HG02885 (cell line): ENCODE data around the gene AUNIP.

ENCODE experiments used
- ATAC-seq: cut with Tn5 transposase; IDR thresholded peaks from one replicate; pipeline ENCODE4 v1.9.1; 2021; ENCODE audit warnings: mild to moderate bottlenecking; ENCODE audit not compliant: unreplicated experiment, poor library complexity

AUNIP gene, protein sequence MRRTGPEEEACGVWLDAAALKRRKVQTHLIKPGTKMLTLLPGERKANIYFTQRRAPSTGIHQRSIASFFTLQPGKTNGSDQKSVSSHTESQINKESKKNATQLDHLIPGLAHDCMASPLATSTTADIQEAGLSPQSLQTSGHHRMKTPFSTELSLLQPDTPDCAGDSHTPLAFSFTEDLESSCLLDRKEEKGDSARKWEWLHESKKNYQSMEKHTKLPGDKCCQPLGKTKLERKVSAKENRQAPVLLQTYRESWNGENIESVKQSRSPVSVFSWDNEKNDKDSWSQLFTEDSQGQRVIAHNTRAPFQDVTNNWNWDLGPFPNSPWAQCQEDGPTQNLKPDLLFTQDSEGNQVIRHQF

DNA sequence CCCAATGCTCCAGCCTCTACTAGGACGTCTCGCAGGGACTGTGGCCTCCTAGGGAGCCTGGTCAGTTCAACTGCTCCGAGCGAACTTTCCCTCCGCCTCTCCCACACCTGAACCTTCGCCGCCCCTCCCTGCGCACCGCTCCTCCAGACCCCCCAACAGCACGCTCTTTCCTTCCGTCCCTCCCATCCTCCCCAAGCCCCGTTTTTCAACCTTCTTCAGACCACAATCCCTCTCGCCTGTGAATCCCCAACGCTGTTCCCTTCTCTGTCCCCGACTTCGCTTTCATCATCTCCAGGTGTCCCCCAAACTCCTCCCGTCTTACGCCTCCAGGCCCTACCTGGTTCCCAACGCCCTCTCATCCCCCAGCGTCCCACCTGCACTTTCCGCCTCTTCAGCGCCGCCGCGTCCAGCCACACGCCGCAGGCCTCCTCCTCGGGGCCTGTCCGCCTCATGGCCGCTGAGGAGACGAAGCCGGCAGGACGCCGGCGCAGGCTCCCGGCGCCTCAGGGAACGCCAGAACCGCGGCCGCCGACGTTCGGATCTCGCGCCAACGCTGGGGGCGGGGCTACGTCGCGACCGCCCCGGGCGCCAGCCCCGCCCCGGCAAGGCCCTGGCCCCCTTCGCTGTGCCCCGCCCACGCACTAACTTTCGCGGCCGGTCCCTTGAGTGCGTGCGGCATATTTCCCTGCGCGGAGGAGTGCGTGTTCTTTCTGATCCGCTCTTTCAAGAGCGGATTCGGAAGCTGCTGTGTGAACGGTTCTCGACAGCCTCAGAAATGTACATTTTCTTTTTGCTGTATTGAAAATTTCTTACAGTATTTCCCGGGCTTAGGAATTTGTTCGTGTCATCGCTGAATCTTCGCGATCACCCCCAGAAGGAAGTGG is at the start of gene AUNIP:
Gene AUNIP, minus strand, starts transcription at position 552 of the 884 bp plus-strand sequence. Its CDS starts 100 bp downstream, at position 452.
- peak; percentile 90 for ATAC-seq

DNA sequence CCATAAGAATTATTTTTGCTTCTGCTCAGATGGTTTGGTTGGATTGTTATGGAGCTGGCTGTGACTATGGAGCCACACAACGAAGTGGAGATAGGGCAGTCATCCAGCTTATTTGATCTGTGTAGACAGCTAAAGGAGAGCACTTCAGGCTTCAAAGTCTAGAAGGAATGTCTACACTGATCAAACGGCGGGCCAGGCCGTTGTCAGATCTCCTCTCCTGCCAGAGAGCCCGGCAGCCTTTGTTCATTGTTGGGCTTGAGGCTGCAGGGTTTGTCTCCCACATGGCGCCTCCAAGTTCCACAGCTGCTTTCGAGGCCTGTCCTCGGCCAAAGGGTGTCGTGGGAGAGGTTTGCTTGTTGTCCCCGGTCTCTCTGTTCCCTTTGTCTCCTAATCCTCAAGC is 49.8 kb upstream of the AUNIP start:
- no peak for ATAC-seq

DNA sequence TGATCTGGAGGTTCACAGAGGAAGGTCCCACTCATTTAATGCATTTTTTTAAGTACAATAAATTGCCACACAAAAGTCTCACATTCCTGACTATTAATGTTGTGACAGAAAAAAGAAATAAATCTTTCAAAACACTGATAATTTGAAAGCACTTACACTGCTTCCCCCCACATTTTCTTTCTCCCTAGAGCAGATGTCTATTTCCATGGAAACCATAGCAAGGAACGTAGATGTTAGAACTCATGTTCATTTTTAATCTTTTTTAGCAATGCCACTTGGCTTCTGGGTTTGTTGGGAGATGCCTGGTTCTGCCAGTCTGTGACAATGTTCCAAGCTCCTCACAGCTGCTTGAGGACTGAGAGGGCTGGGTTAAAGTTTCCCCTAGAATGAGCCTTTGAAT is 48.9 kb upstream of the AUNIP start:
- ATAC-seq, result no peak

DNA sequence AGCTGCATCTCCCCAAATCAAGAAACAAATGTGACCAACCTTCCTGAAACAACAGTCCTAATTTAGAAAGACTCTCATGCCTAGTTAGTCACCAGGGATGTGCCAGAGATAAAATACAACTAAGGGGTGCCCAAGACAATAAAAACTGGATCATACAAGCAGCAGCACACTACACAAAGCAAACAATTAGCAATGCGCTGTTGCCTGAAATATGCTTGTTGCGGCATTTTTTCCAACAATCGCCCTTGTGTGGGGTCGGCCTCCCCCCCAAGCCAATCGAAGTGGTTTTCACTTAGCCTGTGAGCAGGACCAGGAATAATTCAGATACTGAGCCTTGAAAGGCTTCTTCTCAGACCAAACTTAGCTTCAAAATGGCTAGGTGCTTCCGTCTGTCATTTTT is 48.3 kb upstream of the AUNIP start:
- ATAC-seq, result no peak

DNA sequence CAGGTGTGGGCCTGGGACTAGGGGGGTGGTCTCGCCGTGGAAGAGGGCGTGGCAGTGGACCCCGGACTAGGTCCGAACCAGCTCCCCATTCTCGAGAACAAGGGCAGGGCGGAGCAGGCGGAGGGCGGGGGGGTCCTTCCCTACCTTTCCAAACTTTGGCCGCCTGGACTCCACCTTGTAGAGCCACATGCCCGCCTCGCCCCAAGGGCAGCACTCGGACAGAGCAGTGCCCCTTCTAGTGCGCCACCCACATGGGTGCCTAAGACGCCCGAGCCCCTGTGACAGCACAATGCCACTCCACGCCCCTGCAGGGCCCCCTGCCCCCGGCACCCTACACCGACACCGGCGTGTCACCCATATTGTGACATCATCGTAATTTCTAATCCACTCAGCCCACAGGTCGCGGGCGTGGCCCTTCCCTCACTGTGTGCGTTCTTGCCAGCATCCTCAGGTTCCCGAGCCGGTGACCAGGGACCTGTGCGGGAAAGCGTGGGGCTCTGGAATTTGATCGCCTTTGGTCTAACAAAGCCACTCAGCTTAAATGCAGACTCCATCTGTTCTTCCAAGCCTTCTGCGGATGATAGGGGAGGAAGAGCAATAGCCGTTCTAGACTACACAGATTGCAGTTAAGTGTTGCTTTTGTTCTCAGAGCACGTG is 47.5 kb upstream of the AUNIP start:
- no peak for ATAC-seq

DNA sequence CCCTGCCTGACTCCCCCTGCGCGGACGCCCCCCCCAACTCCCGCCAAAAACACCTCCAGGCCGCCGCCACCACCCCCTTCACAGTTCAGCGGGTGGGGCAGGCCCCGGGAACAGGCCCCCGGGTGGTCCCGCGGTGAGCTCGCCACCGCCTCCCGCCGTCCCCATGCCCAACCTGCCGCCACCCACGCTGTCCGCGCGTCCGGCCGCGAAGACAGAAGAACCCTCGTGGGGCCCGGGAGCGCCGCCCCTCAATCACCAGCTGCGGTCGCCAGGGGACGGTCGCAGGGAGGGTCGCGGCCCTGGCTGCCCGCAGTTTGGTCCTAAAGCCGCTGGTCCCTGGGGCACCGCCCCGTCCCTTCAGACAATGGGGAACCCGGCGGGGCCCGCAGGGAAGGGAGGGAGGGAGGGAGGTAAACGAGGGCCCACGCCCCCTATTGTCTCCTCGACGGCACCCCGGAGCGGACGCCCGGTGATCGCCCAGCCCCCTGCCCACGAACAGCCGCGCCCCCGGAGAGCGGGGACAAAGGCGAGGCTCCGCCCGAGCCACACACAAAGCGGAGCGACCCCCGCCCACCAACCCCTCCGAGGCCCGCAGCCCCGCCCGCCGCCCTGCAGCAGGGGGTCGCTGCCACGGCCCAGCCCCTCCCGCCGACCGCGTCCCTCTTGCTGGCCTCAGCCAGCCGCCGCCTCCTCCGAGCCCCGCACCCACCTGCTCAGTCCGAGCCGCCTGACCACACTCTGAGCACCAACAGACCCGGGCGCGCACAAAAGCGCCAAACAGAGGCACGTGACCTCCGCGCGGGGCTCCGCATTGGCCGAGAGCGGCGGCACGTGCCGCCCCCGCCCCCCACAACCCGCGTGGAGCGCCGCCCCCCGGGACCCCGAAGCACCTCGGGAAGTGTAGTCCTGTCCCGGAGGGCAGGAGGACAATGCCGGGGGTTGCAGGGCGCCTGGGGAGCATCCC is 46.7 kb upstream of the AUNIP start, which contains the start of gene STMN1:
Gene STMN1, minus strand, starts transcription at position 740 of the 964 bp plus-strand sequence. CDS start 1,743 bp downstream, outside the sequence.
- peak; percentile 69 for ATAC-seq

DNA sequence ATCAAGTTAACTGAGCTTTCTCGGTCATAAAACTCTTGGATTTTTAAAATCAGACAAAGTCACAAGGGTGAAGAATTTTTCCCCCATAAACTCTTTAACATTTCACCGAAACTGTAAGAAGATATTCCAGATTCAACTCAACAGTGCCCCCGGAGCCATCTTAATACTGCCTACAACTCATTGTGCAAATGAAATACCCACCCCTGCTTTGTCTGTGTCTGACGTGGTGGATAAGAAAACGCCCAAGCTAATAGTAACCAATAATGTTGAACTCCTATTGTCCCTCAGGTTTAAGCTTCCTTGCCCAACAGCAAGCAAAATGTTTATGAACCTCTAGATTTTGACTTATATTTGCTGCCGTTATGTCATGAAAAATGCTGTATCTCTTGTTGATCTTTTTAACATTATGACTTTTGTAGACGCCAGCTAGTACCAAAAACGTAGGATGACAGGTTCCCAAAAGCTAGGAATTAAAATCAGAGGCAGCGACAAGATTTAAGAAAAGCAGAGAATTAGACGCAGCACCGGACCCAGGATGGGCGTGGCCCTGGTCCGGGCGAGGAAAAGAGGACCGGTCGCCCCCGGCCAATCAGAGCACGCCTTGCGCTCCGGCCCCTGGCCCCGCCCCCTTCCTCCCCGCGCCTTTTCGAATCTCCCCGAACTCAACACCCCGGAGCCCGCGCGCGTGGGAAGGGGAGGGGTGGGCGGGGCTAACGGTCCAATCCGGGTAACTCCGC is 45.9 kb upstream of the AUNIP start:
- peak; percentile 85 for ATAC-seq

DNA sequence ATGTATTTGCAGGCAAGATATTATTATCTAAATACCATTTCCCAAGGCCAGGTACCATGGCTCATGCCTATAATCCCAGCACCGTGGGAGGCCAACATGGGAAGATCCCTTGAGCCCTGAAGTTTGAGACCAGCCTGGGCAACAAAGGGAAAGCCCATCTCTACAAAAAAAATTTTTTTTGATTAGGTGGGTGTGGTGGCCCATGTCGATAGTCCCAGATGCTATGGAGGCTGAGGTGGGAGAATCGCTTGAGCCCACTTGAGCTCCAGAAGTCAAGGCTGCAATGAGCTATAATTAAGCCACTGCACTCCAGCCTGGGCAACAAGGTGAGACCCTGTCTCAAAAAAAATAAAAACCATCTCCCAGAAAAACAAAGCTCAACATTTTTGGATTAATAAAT is 44.7 kb upstream of the AUNIP start:
- ATAC-seq, result no peak

DNA sequence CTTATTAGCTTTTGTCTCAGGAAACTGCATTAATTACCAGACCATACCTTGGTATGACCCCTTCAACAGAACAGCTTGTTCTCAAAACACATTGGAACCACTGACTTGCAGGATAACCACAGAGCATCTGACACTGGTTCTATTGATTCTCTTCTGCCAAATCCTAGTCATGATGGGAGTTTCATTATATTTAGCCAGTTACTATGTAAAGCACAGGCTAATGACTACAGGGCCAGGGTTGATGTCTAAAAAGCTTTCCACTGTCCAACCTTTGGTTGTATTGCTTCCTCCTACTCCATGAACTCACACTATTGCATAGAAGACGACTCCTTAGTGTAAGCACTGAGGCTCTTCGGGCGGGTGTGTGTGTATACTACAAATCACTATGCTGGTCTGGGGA is 43.2 kb upstream of the AUNIP start:
- no peak for ATAC-seq

DNA sequence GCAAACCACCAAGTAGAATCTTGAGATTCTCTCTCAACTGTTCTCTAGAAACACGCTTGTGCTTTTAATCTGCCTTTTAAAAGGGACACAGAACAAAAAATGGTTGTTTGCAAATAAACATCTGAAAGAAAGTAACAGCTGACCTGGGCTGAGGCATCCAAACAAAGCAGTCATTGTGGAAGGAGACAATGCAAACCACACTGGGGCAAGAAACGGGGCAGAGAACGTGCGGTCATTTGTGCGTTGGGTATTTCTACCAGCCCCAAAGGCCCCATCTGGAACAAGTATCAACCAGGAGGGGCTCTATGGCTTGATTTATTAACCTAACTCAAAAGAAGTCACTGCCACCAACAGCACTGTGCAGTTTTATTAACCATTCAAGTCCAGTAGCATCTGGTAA is 41.0 kb upstream of the AUNIP start:
- no peak for ATAC-seq

DNA sequence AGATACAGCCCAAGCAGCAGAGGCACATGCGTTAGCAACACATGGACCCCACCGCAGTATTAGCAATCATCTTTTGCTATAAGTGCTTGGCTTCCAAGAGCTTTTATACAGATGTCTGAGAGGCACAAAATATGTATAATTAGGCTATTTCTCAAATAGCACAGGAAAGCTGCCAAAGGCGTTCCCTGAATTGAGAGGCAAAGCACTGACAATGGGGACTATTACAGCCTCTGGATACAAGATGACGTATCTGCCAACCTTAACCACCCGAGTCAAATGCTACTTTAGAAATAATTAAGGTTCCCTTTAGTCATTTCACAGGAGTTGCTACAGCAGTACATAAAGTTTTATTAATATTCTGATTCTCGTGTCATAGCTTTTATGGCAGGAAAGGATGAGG is 40.5 kb upstream of the AUNIP start:
- ATAC-seq, result no peak

DNA sequence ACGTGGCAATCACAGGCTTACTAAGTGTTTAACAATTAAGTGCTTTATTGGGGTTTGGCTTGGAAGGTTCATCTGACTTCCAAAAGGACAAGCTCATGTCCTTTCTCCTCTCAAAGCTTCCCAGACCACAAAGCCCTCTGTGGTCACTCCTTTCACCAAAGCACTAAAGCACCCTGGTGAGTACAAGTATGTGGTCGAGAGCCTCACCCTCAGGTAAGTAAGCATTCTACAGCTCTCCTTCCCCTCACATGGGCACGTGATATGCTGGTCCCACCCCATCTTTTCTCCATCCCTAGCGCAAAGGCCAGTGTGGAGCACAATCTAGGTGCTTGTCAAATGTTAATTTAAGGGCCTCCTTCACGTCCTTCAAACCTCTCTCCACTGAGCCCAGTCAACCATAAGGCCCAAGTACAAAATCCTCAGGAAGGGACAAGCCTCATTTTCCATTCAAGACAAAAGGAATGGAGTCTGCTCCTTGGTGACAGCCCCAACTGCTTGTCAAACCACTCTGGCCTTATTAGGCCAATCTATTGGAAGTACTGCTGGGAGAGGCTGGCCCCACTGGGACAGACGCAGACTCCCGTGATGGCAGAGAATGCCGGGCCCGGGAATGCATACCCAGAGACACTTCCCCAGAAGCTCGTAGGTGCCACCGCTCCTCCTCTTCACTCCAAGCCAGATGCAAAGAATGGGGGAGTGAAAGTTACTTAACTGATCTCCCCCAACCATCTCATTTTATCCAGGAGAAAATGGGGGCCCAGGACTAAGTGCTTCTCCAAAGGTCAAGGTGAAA is 39.2 kb upstream of the AUNIP start:
- no peak for ATAC-seq

DNA sequence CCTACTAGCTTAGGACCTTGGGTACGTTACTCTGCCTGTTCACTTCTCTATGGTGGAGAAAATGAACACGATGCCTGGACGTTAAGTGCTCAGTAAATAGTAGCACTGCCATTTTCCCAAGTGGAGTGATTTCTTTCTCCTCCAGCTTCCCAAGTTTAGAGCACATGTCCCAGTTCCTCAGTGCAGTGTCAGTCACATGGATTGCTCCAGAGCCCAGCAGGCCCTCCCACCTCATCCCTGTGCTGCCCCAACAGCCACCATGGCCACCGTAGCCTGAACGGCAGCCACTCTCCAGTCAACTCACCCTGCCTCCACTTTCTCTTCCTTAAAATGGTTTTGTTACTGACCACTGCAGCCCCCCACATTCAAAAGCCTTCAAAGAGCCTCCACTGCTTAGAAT is 38.5 kb upstream of the AUNIP start:
- ATAC-seq, result no peak

DNA sequence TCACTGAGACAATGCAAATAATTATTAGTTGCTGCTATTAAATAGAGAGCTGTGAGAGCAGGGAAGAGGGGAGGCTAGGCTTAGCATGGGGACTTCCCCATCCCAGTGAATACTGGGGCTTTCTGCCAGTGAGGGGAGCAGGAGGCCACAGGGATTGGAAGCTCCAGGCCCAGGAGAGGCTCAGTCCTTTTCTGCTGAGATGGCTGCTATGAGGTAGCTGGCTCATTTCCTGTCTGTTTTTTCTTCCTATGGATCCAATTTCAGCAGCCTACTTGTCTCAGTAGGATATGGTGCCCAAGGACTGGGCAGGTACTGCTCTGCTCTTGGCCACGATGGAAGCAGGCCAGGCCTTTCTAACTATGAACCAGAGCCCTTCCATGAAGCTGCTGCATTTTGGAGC is 37.0 kb upstream of the AUNIP start:
- no peak for ATAC-seq

DNA sequence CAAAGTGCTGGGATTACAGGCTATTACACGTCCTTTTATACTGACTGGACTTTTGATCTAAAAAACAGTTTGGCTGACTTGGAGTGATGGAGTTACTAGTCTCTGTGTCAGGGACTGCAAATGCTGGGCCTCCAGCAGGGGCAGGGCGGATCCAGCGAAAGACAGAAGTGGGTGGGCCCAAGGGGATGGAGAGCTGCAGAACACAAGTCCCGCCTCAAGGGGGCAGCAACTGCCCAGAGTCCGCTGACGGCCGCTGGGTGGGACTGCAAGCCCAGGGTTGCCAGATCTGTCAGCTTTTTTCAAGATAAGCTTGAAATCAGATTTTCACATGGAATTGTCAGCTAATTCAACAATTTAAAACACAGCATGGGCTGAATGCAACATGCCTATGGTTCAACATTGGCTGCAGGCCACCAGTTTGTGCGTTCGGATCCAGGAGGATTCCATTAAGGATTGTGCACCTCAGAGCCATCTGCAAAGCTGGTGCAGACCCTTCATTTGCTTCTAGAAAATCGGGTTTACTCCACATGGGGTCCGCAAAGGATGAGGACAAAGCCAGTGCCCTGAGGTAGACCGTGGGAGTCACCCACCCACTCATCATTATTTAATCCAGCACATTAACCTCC is 36.2 kb upstream of the AUNIP start:
- ATAC-seq, result peak; percentile 78

DNA sequence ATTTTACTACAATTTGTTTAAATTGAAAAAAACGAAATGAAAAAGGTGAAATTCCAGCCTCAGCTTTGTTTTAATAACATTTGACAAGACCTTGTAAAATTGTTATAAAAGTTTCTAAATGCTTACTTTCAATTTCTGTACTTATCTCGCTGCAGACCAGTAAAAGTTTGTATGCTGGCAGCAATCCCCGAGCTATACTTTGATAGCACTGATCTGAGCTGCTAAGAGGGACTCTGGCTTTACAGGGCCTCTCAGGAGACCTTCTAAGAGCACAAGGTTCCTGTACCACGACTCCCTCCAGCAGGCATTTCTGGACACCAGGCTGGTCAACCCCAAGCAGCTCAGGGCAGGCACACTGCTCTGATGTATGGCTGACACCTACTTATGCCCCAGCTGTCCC is 33.9 kb upstream of the AUNIP start:
- ATAC-seq, result no peak

DNA sequence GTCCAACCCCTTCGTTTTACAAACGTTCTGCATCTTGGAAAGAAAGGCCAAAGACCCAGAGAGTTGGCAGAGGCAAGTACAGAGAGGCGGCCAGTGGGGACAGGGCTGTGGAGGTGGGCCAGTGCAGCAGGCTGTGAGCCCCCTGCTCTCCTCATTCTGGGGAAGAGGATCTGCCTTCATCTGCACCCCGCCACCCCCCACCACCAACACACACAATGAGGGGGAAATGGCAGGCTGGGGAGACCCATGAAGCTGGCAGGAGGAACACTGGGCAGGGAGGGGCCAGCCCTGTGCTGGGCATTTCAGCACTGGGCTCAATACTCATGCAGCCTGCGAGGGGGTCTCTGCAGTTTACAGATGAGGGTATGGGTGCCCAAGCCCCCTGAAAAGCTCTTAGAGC is 32.3 kb upstream of the AUNIP start:
- no peak for ATAC-seq
